A549 treated with DMSO at 1 μM for 4 hours (cell line): ENCODE data around the gene RIBC1. TPM values are rescaled to one million over a fixed set of nuclear protein-coding genes. Genes with fewer than 3 reads are reported as not detected.

Experiments used
- total RNA-seq: library from RNA; stranded (reverse); fragments of 200-300 nt; extraction: Qiagen RNA extraction; gene quantifications from 5 replicates; pipeline ENCODE4 v1.2.3, GENCODE V29; 2022; ENCODE audit warnings: low read depth

RIBC1 gene
- total RNA-seq, result 0.57 to 0.88 TPM (median 0.74 TPM) in 5 replicates

DNA sequence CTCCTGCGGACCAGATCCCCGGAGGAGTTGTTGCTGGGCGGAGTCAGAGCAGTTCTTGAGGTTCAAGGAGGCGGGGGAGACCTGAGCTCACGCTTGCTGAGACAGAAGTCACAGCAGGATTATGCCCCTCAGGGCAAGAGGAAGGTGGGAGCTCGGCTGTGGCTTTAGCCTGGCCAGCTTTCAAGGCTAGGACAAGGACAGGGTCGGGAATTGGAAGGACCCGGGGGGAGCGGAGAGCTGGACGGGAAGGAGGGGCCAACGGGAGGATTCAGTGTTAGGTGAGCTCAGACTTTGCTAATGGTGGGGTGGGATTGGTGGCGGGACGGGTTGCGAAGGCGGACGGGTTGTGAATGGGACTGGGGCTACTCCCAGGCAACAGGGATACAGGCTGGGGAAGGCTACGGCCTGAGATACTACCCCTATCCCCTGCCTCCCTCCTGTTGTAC, at the start of gene RIBC1:
RIBC1 (plus strand) TSS at position 13 of the 446 bp plus-strand sequence. CDS start 3,404 bp downstream, outside the sequence.

DNA sequence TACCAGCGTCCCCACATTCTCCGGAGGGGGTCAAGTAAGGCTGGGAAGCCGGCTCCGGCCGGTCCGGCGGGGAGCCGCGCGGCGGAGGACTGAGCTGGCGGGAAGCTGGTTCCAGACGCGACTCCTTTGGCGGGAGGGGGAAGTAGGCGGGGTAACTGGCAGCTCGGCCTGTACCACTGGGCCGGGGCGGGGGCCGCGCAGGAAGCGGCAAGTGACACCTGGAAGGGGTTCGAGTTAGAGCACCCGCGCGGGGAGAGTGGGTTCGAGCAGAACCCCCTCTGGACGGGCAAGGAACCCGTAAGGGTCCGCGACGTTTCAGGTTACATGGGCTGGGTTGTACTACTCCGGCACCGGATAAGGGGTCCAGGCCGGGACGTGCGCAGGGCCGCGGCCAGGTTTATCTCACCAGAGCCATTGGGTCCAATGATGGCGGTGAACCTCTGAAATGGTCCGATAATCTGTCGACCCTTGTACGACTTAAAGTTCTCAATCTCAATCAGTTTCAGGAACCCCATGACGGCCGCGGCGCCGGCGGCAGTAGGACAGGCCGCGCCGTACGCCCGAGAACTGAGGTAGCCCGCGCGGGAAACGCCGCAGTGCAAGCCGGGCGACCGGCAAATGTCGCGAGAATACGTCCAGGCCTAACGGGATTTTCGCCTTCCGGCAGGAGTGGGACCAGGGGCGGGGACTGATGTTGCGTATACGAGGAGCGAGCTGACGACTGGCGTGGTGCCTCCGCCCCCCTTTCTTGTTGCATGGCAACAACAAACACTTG, 400 bp upstream of the RIBC1 start, which contains the start of gene SMC1A:
SMC1A (minus strand) TSS at position 569 of the 775 bp plus-strand sequence; CDS start at position 515, 54 bp downstream.

DNA sequence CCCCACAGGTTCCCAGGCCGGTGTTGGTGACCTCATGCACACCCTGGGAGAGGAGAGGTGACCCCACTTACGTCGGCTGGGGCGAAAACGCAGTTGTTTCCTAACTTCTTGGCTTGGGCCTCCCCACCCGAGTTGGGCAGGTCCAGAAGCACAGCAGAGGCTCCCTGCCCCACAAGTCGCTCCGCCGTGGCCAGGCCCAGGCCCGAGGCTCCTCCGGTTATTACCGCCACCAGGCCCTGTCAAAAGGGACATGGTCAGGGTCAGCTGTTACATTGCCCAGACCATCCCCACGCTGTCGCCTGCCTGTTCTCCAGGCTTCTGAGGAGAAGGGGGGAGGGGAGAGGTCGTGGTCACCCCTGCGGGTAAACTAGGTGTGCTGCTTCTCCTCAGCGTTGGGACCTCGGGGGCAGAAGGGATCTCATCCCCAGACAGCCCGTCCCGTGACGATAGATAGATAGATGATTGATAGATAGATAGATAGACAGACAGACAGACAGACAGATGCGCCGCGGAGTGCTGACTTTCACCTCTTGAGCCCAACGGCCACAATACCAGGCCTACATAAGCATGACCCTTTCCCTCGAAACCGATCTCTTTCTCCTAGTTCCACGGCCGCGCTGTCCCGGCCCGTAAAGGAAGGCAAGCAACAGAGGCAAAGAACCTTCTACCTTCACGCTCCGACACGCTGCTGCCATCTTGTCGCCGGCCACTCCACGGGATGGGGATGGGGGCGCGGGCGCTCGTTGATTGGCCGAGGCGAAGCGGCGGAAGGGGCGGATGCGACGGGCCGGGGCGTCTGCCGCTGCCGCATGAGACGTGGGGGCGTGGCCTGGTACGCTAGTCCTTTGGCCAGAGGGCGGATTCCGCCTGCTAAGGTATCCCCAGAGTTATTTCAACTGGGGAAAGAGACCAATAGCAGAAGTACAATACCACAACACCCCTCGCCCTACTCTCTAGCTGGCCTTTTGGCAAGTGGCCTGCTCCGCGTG, 11.3 kb downstream of the RIBC1 start, which contains the start of gene HSD17B10:
HSD17B10 (minus strand) TSS at position 720 of the 989 bp plus-strand sequence; CDS start at position 695, 25 bp downstream.

Other genes starting within 250 kb of the RIBC1 start
- 52.5 to 65.0 TPM (median 59.0 TPM) in 5 replicates for gene KDM5C, start 197.7 kb upstream of the RIBC1 start, total RNA-seq
- gene IQSEC2, start 141.3 kb upstream of the RIBC1 start, total RNA-seq, result 32.3 to 40.0 TPM (median 38.0 TPM) in 5 replicates
- gene SMC1A, start 219 bp upstream of the RIBC1 start, total RNA-seq, result 43.4 to 68.9 TPM (median 66.6 TPM) in 5 replicates
- gene HSD17B10, start 11.5 kb downstream of the RIBC1 start, total RNA-seq, result 172 to 197 TPM (median 184 TPM) in 5 replicates